ENCODE results near the gene SGMS1. TPM values are rescaled to one million over a fixed set of nuclear protein-coding genes. Genes with fewer than 3 reads are reported as not detected.
A peak's percentile ranks its signal among the peaks of the same experiment; 100 is the strongest.

The SGMS1 gene
- polyA plus RNA-seq, 1 donor (not counting 4 experiments of a cell fraction or from before 2014, with no cell fraction given) = 18.3 TPM

GRCh38 chr10:50421026-50421719, 202.6 kb downstream of the SGMS1 start:
- H3K27ac ChIP-seq (ENCODE audit: control insufficient read depth, insufficient read depth, low read length) = no peak overlapping the region
- FAIRE-seq (no peak), DNase-seq (ENCODE audit: low read depth, low spot score) (no peak)
- H2AFZ ChIP-seq (ENCODE audit: control insufficient read depth, low read length) = no peak overlapping the region
- no peak overlapping the region for H3K9ac ChIP-seq (ENCODE audit: control insufficient read depth, extremely low read depth, insufficient read depth, low read length)
- H3K9me1 ChIP-seq (ENCODE audit: control insufficient read depth, extremely low read depth, insufficient read depth, low read length) = no peaks in the 10 kb centered on the region
- dilution Hi-C loops (cut with MboI; ENCODE audit: extremely low pct_ligation_motif_present, low sequenced_read_pairs) = no loop called here
- no peak overlapping the region for H3K4me2 ChIP-seq (ENCODE audit: control insufficient read depth, extremely low read depth, insufficient read depth, low read depth, low read length)
- H3K27me3 ChIP-seq (ENCODE audit: control insufficient read depth, extremely low read depth, insufficient read depth, low read length) = no peaks in the 10 kb centered on the region
- no peaks in the 10 kb centered on the region for H4K20me1 ChIP-seq (ENCODE audit: control insufficient read depth, extremely low read depth, insufficient read depth, low read length)
- H3K4me1 ChIP-seq (ENCODE audit: control insufficient read depth, extremely low read depth, insufficient read depth, low read length) = peaks cover 12% of the 10 kb centered on the region
- peaks cover 15% of the 10 kb centered on the region for H3K79me2 ChIP-seq (ENCODE audit: control insufficient read depth, insufficient read depth, low read length)
- H3K4me3 ChIP-seq (ENCODE audit: control insufficient read depth in 2 of 3, extremely low read depth in 1 of 3, insufficient read depth in 2 of 3, low read depth in 1 of 3, low read length in 3 of 3) = no peak overlapping the region
- TF ChIP-seq EZH2 (IDR thresholded peaks at IDR 0.05; ENCODE audit: low read length) (no peak), CTCF (optimal IDR thresholded peaks at IDR 0.05 in 1 of 3, IDR thresholded peaks at IDR 0.05 in 1 of 3, conservative IDR thresholded peaks at IDR 0.05 in 1 of 3; ENCODE audit: extremely low read depth in 1 of 3, insufficient read depth in 2 of 3, low read length in 3 of 3) (peak; percentile 70 to 85 (median 73))
- H3K9me3 ChIP-seq (ENCODE audit: control insufficient read depth, low read depth, low read length) = no peaks in the 10 kb centered on the region
- H3K36me3 ChIP-seq (ENCODE audit: control insufficient read depth in 2 of 2, extremely low read depth in 1 of 2, insufficient read depth in 2 of 2, low read length in 2 of 2) = no peaks in the 10 kb centered on the region

GRCh38 chr10:50420196-50420595, 203.6 kb downstream of the SGMS1 start:
- Histone ChIP-seq H3K9me1 (ENCODE audit: control insufficient read depth, extremely low read depth, insufficient read depth, low read length) (no peaks in the 10 kb centered on the region), H3K36me3 (ENCODE audit: control insufficient read depth in 2 of 2, extremely low read depth in 1 of 2, insufficient read depth in 2 of 2, low read length in 2 of 2) (no peaks in the 10 kb centered on the region), H3K9me3 (ENCODE audit: control insufficient read depth, low read depth, low read length) (no peaks in the 10 kb centered on the region), H3K4me2 (ENCODE audit: control insufficient read depth, extremely low read depth, insufficient read depth, low read depth, low read length) (no peak overlapping the region), H3K27me3 (ENCODE audit: control insufficient read depth, extremely low read depth, insufficient read depth, low read length) (no peaks in the 10 kb centered on the region), H3K4me3 (ENCODE audit: control insufficient read depth in 2 of 3, extremely low read depth in 1 of 3, insufficient read depth in 2 of 3, low read depth in 1 of 3, low read length in 3 of 3) (no peak overlapping the region), H3K79me2 (ENCODE audit: control insufficient read depth, insufficient read depth, low read length) (peaks cover 22% of the 10 kb centered on the region), H3K9ac (ENCODE audit: control insufficient read depth, extremely low read depth, insufficient read depth, low read length) (no peak overlapping the region), H3K27ac (ENCODE audit: control insufficient read depth, insufficient read depth, low read length) (no peak overlapping the region), H4K20me1 (ENCODE audit: control insufficient read depth, extremely low read depth, insufficient read depth, low read length) (no peaks in the 10 kb centered on the region), H3K4me1 (ENCODE audit: control insufficient read depth, extremely low read depth, insufficient read depth, low read length) (peaks cover 16% of the 10 kb centered on the region), H2AFZ (ENCODE audit: control insufficient read depth, low read length) (no peak overlapping the region)
- dilution Hi-C loops (cut with MboI; ENCODE audit: extremely low pct_ligation_motif_present, low sequenced_read_pairs) = no loop called here
- FAIRE-seq = no peak
- no peak for DNase-seq (ENCODE audit: low read depth, low spot score)
- TF ChIP-seq CTCF (optimal IDR thresholded peaks at IDR 0.05 in 1 of 3, IDR thresholded peaks at IDR 0.05 in 1 of 3, conservative IDR thresholded peaks at IDR 0.05 in 1 of 3; ENCODE audit: extremely low read depth in 1 of 3, insufficient read depth in 2 of 3, low read length in 3 of 3) (no peak), EZH2 (IDR thresholded peaks at IDR 0.05; ENCODE audit: low read length) (no peak)
